Endothelial cell of umbilical vein (primary cell): ENCODE data around the gene PSMD14. TPM values are rescaled to one million over a fixed set of nuclear protein-coding genes. Genes with fewer than 3 reads are reported as not detected.

Experiments
- BruUV-seq: library from RNA; stranded (reverse); fragments of 400-500 nt; replicated peaks from 2 replicates; lab custom pipeline; 2021; lab: Mats Ljungman, UMichigan
- CTCF ChIA-PET: fragments of 300-600, 350-600 bp; sonication (Branson Sonifier 250); formaldehyde crosslinking; loops from one replicate; lab custom pipeline; 2021; ENCODE audit warnings: antibody characterized with exemption, inconsistent platforms; lab: Charles Lee
- POLR2A ChIA-PET: fragments of 300-600, 350-600 bp; sonication (Branson Sonifier 250); formaldehyde crosslinking; loops from one replicate; lab custom pipeline; 2021; ENCODE audit warnings: antibody characterized with exemption, inconsistent platforms; lab: Charles Lee
- DNase-seq: peaks from one replicate; pipeline ENCODE4 v3.0.0-alpha.2; 2011; ENCODE audit warnings: low read depth, low spot score
- FAIRE-seq: peaks from 2 replicates; lab custom pipeline; 2011; peaks lifted over from hg19 to GRCh38; lab: Jason Lieb, UNC
- H2AFZ ChIP-seq: 2 replicates; pipeline ENCODE4 v1.6.0; 2012; ENCODE audit warnings: low read depth, low read length, control low read depth, inconsistent platforms
- H3K27ac ChIP-seq: 2 replicates; pipeline ENCODE4 v1.5.1; 2011; ENCODE audit warnings: low read depth, mild to moderate bottlenecking, control low read depth, low read length, moderate library complexity; ENCODE audit not compliant: insufficient read depth
- H3K27me3 ChIP-seq, 2 experiments: 2 replicates each; pipeline versions ENCODE4 v1.6.0 to v1.6.1; 2011; ENCODE audit warnings: low read length in 2 of 2, mixed read lengths in 1 of 2; ENCODE audit not compliant: control insufficient read depth in 2 of 2, insufficient read depth in 2 of 2
- H3K36me3 ChIP-seq, 2 experiments: 2 replicates in 1 of 2; 3 replicates in 1 of 2; pipeline ENCODE4 v1.5.1; 2011; ENCODE audit warnings: low read length in 2 of 2, mild to moderate bottlenecking in 1 of 2, moderate library complexity in 1 of 2; ENCODE audit not compliant: control insufficient read depth in 2 of 2, insufficient read depth in 2 of 2; ENCODE audit errors: extremely low read depth in 1 of 2
- H3K4me1 ChIP-seq: 3 replicates; pipeline ENCODE4 v1.5.1; 2011; ENCODE audit warnings: mild to moderate bottlenecking, low read length; ENCODE audit not compliant: control insufficient read depth, insufficient read depth; ENCODE audit errors: extremely low read depth
- H3K4me2 ChIP-seq: 2 replicates; pipeline ENCODE4 v1.6.1; 2011; ENCODE audit warnings: low read length, control low read depth, mixed read lengths; ENCODE audit not compliant: insufficient read depth
- H3K4me3 ChIP-seq, 3 experiments: fragments of 200-600 bp in 1 of 3; sonication (generic), shearing (Covaris generic) in 1 of 3; replicated peaks in 1 of 3; 2 replicates each; pipeline ENCODE4 v1.5.1; 2011 to 2016; ENCODE audit warnings: control low read depth in 3 of 3, low read length in 3 of 3, mild to moderate bottlenecking in 2 of 3, inconsistent platforms in 1 of 3, low read depth in 1 of 3, moderate library complexity in 1 of 3; ENCODE audit not compliant: insufficient read depth in 1 of 3
- H3K79me2 ChIP-seq: 2 replicates; pipeline ENCODE4 v1.6.0; 2012; ENCODE audit warnings: low read length, inconsistent platforms; ENCODE audit not compliant: control insufficient read depth, insufficient read depth
- H3K9ac ChIP-seq: replicated peaks from 2 replicates; pipeline ENCODE3; 2011; ENCODE audit warnings: low read length, control low read depth; ENCODE audit not compliant: insufficient read depth; ENCODE audit errors: extremely low read depth
- H3K9me1 ChIP-seq: replicated peaks from 3 replicates; pipeline ENCODE4 v1.6.0; 2011; ENCODE audit warnings: mild to moderate bottlenecking, low read length; ENCODE audit not compliant: control insufficient read depth, insufficient read depth; ENCODE audit errors: extremely low read depth
- H3K9me3 ChIP-seq: replicated peaks from 2 replicates; pipeline ENCODE4 v1.5.1; 2012; ENCODE audit warnings: low read length, inconsistent platforms; ENCODE audit not compliant: control insufficient read depth, insufficient read depth
- H4K20me1 ChIP-seq: replicated peaks from 2 replicates; pipeline ENCODE3; 2011; ENCODE audit warnings: mild to moderate bottlenecking, low read length; ENCODE audit not compliant: control insufficient read depth, insufficient read depth; ENCODE audit errors: extremely low read depth
- EZH2 ChIP-seq: IDR thresholded peaks from 2 replicates; pipeline ENCODE4 v1.6.1; 2012; ENCODE audit warnings: borderline replicate concordance, low read depth, mild to moderate bottlenecking, moderate library complexity, low read length, inconsistent platforms; ENCODE audit not compliant: severe bottlenecking
- FOS ChIP-seq: IDR thresholded peaks from 2 replicates; pipeline ENCODE4 v1.6.1; 2011; ENCODE audit warnings: mild to moderate bottlenecking, low read length, moderate library complexity, borderline replicate concordance; ENCODE audit not compliant: insufficient read depth
- GATA2 ChIP-seq: IDR thresholded peaks from 2 replicates; pipeline ENCODE4 v1.7.0; 2011; ENCODE audit warnings: low read depth, mild to moderate bottlenecking, moderate library complexity, mixed read lengths, low read length; ENCODE audit not compliant: insufficient read length, insufficient read depth
- JUN ChIP-seq: IDR thresholded peaks from 2 replicates; pipeline ENCODE4 v1.6.1; 2011; ENCODE audit warnings: borderline replicate concordance, low read depth; ENCODE audit not compliant: insufficient read length, insufficient read depth
- MYC ChIP-seq: IDR thresholded peaks from one replicate; pipeline ENCODE4 v1.6.1; 2011; ENCODE audit warnings: mild to moderate bottlenecking, low read depth, low read length
- POLR2A ChIP-seq: IDR thresholded peaks from 2 replicates; pipeline ENCODE4 v1.6.1; 2012; ENCODE audit warnings: low read depth, mild to moderate bottlenecking, control low read depth, low read length
- POLR2AphosphoS5 ChIP-seq: IDR thresholded peaks from 2 replicates; pipeline ENCODE4 v1.6.1; 2012; ENCODE audit warnings: low read depth, mild to moderate bottlenecking, control low read depth, low read length, moderate library complexity; ENCODE audit not compliant: insufficient read depth
- dilution Hi-C: fragments of 300-500 bp; cut with MboI; formaldehyde crosslinking; loops from one replicate; pipeline ENCODE4 v1.15.0; 2019; ENCODE audit warnings: low sequenced_read_pairs; ENCODE audit not compliant: extremely low pct_ligation_motif_present
- intact Hi-C: fragments of 100-400 bp; cut with micrococcal nuclease; formaldehyde crosslinking; loops from one replicate; pipeline ENCODE4 v1.10.0; 2022
- polyA plus RNA-seq, 4 experiments: library from polyadenylated mRNA; depleted of rRNA in 3 of 4; stranded (reverse) in 3 of 4; unstranded in 1 of 4; fragments of >200 nt; gene quantifications; 2 replicates each; pipeline versions ENCODE4 v1.2.1 to v1.2.3, GENCODE V29; 2011 to 2012; ENCODE audit warnings: missing spikeins in 1 of 4
- total RNA-seq: library from RNA; stranded (reverse); gene quantifications from 2 replicates; pipeline ENCODE4 v1.2.3, GENCODE V29; 2021
- TF ChIP-seq, protein P1 (sequence below), 2 donors: IDR thresholded peaks; 1 replicate in 1 of 2; 2 replicates in 1 of 2; pipeline ENCODE4 v1.5.1; 2011; ENCODE audit warnings: low read length in 2 of 2, mild to moderate bottlenecking in 2 of 2, moderate library complexity in 2 of 2, control low read depth in 1 of 2, inconsistent platforms in 1 of 2, low read depth in 1 of 2; ENCODE audit not compliant: insufficient read depth in 1 of 2; ENCODE audit errors: extremely low read depth in 1 of 2
- TF ChIP-seq, protein P2 (sequence below): IDR thresholded peaks from 2 replicates; pipeline ENCODE4 v1.6.1; 2011; ENCODE audit not compliant: insufficient read depth, insufficient read length

The PSMD14 gene
- total and polyA plus RNA-seq, 2 donors (not counting 3 experiments of a cell fraction or from before 2014, with no cell fraction given), result 47.6 to 85.4 TPM

DNA sequence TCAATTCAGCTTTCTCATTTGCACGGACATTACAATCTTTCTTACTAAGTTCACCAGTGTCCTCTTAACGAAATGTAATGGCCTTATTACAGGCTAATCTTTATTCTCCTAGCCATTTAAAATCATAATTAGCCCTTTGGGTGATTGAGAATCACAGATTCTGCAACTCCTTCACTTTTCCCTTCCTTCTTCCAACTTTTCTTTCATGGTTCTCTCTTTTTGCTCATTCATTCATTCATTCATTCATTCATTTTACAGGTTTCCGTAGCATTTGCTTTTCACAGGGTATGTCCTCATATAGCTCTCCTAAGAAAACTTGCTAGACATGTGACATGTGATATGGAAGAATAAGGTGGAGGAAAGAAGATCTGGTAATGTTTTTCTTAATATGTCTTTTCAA is 123.9 kb downstream of the PSMD14 start:
- POLR2A ChIA-PET, result no interaction called here
- no peaks in the 10 kb centered on the region for H3K9me3 ChIP-seq
- no peaks in the 10 kb centered on the region for H3K79me2 ChIP-seq
- peaks cover 45 to 87% of the 10 kb centered on the region in 2 experiments for H3K27me3 ChIP-seq
- TF ChIP-seq POLR2AphosphoS5 (no peak), FOS (no peak), EZH2 (no peak), JUN (no peak), MYC (no peak), GATA2 (no peak), POLR2A (no peak)
- TF ChIP-seq, protein P1, sequence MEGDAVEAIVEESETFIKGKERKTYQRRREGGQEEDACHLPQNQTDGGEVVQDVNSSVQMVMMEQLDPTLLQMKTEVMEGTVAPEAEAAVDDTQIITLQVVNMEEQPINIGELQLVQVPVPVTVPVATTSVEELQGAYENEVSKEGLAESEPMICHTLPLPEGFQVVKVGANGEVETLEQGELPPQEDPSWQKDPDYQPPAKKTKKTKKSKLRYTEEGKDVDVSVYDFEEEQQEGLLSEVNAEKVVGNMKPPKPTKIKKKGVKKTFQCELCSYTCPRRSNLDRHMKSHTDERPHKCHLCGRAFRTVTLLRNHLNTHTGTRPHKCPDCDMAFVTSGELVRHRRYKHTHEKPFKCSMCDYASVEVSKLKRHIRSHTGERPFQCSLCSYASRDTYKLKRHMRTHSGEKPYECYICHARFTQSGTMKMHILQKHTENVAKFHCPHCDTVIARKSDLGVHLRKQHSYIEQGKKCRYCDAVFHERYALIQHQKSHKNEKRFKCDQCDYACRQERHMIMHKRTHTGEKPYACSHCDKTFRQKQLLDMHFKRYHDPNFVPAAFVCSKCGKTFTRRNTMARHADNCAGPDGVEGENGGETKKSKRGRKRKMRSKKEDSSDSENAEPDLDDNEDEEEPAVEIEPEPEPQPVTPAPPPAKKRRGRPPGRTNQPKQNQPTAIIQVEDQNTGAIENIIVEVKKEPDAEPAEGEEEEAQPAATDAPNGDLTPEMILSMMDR (IDR thresholded peaks at IDR 0.05; ENCODE audit: extremely low read depth in 1 of 2, insufficient read depth in 1 of 2, low read depth in 1 of 2, low read length in 2 of 2), result no peak
- TF ChIP-seq, protein P2, sequence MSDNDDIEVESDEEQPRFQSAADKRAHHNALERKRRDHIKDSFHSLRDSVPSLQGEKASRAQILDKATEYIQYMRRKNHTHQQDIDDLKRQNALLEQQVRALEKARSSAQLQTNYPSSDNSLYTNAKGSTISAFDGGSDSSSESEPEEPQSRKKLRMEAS, result no peak
- no peak overlapping the region for H3K4me3 ChIP-seq
- no peaks in the 10 kb centered on the region for H3K9me1 ChIP-seq
- BruUV-seq, result no TSS peak
- no peaks in the 10 kb centered on the region for H3K36me3 ChIP-seq
- dilution Hi-C loops, result no loop called here
- intact Hi-C loops, result no loop called here
- DNase-seq, result no peak
- no peaks in the 10 kb centered on the region for H4K20me1 ChIP-seq
- no peak overlapping the region for H3K9ac ChIP-seq
- CTCF ChIA-PET, result no interaction called here
- FAIRE-seq, result no peak
- H3K4me1 ChIP-seq, result no peaks in the 10 kb centered on the region
- H3K27ac ChIP-seq, result no peak overlapping the region
- H3K4me2 ChIP-seq, result no peak overlapping the region
- no peak overlapping the region for H2AFZ ChIP-seq
